ENCODE measurements around the gene COG5.

DNA sequence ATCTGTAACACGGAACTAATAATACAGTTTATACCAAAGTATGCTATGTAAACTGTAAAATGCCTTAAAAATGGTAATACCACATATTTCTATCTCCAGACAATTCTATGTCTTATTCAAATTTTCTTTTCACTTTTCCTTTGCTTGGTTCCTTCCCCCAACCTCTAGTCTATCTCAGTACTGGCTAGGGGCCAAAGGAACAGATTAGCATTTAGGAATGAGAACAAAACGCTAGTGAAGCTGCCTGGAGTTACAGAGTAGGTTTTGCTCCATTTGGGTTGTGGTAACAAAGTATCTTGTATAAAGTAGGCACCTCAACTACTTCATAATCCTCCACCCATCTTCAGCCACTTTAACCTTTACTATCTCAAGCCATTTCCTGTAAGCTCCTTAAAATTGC is 300.9 kb downstream of the COG5 start:
- TF ChIP-seq, protein P1, sequence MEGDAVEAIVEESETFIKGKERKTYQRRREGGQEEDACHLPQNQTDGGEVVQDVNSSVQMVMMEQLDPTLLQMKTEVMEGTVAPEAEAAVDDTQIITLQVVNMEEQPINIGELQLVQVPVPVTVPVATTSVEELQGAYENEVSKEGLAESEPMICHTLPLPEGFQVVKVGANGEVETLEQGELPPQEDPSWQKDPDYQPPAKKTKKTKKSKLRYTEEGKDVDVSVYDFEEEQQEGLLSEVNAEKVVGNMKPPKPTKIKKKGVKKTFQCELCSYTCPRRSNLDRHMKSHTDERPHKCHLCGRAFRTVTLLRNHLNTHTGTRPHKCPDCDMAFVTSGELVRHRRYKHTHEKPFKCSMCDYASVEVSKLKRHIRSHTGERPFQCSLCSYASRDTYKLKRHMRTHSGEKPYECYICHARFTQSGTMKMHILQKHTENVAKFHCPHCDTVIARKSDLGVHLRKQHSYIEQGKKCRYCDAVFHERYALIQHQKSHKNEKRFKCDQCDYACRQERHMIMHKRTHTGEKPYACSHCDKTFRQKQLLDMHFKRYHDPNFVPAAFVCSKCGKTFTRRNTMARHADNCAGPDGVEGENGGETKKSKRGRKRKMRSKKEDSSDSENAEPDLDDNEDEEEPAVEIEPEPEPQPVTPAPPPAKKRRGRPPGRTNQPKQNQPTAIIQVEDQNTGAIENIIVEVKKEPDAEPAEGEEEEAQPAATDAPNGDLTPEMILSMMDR (IDR thresholded peaks at IDR 0.05; ENCODE audit: low read length) = no peak
- TF ChIP-seq EZH2 (IDR thresholded peaks at IDR 0.05; ENCODE audit: borderline replicate concordance, low read length) = no peak
